Ectodermal cell (in vitro differentiated cells): Measurements from ENCODE around the gene PACSIN3. TPM values are rescaled to one million over a fixed set of nuclear protein-coding genes. Genes with fewer than 3 reads are reported as not detected.

ENCODE experiments used
- H3K27ac ChIP-seq: 2 replicates; pipeline ENCODE4 v1.7.0; 2013; ENCODE audit warnings: mild to moderate bottlenecking, low read depth, low read length; ENCODE audit not compliant: insufficient read depth, poor library complexity, severe bottlenecking
- H3K27me3 ChIP-seq: 2 replicates; pipeline ENCODE4 v1.7.0; 2013; ENCODE audit warnings: mild to moderate bottlenecking, low read length; ENCODE audit not compliant: insufficient read depth, control insufficient read depth, poor library complexity, severe bottlenecking
- H3K36me3 ChIP-seq: one replicate; pipeline ENCODE4 v1.7.0; 2013; ENCODE audit warnings: low read length; ENCODE audit not compliant: control insufficient read depth, insufficient read depth
- H3K4me1 ChIP-seq: one replicate; pipeline ENCODE4 v1.7.0; 2013; ENCODE audit warnings: low read length; ENCODE audit not compliant: control insufficient read depth, insufficient read depth
- H3K4me3 ChIP-seq: 2 replicates; pipeline ENCODE4 v1.7.0; 2013; ENCODE audit warnings: low read depth, low read length, control low read depth; ENCODE audit not compliant: insufficient read depth
- H3K9me3 ChIP-seq: 2 replicates; pipeline ENCODE4 v1.7.0; 2013; ENCODE audit warnings: mild to moderate bottlenecking, low read length, moderate library complexity; ENCODE audit not compliant: control insufficient read depth
- WGBS, 2 experiments: methylation state at CpG; one replicate each; pipeline ENCODE4 v1.1.7; 2013; ENCODE audit warnings: missing lambda C conversion rate in 2 of 2; 5-methylcytosine and 5-hydroxymethylcytosine counted together
- polyA plus RNA-seq, 4 experiments: library from polyadenylated mRNA; stranded (reverse); fragments of 50-300 nt; gene quantifications; one replicate each; pipeline ENCODE4 v1.2.3, GENCODE V29; 2013

Gene PACSIN3
- polyA plus RNA-seq (2013, experiment 1 of 4) = 10.0 TPM
- polyA plus RNA-seq (2013, experiment 2 of 4) = 12.5 TPM
- polyA plus RNA-seq (2013, experiment 3 of 4) = 11.6 TPM
- polyA plus RNA-seq (2013, experiment 4 of 4) = 15.0 TPM

DNA sequence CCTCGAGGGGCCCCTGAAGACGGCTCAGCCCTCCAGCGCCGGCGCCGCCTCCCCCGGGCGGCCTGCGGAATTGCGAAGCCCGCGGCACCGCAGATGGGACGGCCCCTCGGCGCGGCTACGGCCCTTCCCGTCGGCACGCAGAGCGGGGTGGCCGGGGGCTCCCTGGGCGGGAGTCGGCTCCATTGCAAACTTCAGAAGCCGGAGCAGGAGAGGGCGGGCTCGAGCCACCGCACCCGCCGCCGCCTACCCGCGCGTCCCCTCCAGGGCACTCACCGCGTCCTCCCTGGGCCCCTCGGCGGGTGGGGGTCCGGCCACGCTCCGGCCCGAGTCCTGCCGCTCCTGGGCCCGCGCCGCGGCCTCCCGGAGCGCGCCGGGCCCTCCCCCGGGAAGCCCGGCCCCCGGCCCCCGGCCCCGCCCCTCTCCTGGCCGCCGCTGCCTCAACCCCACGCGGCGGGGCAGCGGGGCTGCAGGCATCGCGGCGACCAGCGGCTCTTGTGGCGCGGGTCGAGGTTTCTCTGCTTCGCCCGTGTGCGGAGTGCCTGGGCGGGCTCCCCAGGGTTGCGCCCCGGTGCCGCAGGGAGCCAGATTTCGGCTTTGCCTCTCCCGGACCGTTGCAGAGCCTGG, at the start of gene PACSIN3:
Gene PACSIN3, minus strand, starts transcription at position 359 of the 624 bp plus-strand sequence. CDS start 3,707 bp downstream, outside the sequence.
- H3K27ac ChIP-seq = no peak within 1 kb of the TSS
- no peaks in the 10 kb centered on the region for H3K36me3 ChIP-seq
- 0% methylated on average over 80 of the region's 80 CpGs for WGBS, 2 experiments
- H3K4me1 ChIP-seq = peaks cover 24% of the 10 kb centered on the region
- no peaks in the 10 kb centered on the region for H3K9me3 ChIP-seq
- H3K27me3 ChIP-seq = peaks cover 50% of the 10 kb centered on the region
- peak within 1 kb of the TSS; percentile 50 for H3K4me3 ChIP-seq

DNA sequence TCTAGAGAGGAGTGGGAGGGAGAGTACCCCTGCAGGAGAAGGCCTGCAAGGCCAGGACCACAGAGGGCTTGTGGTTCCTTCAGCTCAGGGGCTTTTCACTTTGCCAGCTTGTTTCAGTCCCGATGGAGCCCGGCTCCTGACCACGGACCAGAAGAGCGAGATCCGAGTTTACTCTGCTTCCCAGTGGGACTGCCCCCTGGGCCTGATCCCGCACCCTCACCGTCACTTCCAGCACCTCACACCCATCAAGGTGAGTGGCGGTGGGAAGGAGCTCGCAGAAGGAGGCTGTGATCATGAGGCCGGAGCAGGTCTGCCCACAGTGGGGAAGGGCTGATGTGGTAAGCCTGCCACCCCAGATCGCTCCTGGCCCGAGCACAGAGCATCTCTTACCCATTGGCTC, 48.9 kb upstream of the PACSIN3 start:
- Histone ChIP-seq H3K27ac (no peak overlapping the region), H3K27me3 (no peaks in the 10 kb centered on the region), H3K4me3 (no peak overlapping the region), H3K36me3 (peaks cover 11% of the 10 kb centered on the region), H3K9me3 (no peaks in the 10 kb centered on the region), H3K4me1 (no peaks in the 10 kb centered on the region)
- 95% methylated on average over 12 of the region's 12 CpGs for WGBS, 2 experiments

DNA sequence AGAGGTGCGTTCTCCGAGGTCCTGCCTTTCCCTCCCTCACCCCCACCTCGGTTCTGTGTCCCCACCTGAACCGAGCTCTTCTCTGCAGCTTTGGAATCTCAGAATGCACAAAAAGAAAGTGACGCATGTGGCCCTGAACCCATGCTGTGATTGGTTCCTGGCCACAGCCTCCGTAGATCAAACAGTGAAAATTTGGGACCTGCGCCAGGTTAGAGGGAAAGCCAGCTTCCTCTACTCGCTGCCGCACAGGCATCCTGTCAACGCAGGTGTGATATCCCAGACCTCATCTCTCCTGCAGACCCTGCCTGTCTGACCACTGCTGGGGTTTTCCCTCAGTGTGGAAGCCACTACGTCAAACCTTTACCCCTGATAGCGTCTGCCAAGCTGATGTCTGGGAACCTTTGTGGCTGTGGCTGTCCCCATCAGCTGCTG, 48.5 kb upstream of the PACSIN3 start:
- no peak overlapping the region for H3K4me3 ChIP-seq

DNA sequence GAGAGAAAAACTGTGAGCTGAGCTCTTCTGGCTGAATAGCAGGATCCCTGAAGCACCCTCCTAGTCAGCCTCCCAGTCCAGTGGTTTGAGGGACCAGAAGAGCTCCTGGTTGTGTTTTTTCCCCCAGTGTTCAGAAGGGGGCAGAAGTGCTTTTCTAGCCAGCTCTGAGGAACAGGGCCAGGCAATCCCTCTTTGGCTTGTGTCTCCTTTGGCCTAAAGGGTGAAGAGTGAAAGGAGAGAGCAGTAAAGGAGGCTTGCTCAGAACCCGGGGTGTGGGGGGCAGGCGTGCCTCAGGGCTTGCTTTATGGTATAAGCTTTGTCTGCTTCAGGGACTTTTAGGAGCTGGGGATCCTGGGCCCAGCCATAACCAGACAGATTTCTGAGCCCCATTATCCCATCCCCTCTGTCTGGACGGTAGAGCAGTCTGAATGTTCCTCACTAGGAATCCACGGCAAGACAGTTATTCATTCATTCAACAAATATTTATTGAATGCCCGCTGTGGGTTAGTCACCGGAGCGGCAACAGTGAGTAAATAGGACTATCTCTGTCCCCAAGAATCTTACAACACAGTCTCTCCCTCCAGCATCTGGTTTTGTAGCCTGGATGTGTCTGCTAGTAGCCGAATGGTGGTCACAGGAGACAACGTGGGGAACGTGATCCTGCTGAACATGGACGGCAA, 47.9 kb upstream of the PACSIN3 start:
- H3K9me3 ChIP-seq = no peaks in the 10 kb centered on the region
- no peak overlapping the region for H3K27ac ChIP-seq
- H3K4me3 ChIP-seq = no peak overlapping the region
- no peaks in the 10 kb centered on the region for H3K4me1 ChIP-seq
- 91% methylated on average over 11 of the region's 11 CpGs for WGBS, 2 experiments
- peaks cover 7% of the 10 kb centered on the region for H3K36me3 ChIP-seq
- no peaks in the 10 kb centered on the region for H3K27me3 ChIP-seq

More for the DNA sequence above, 48.5 kb upstream of the PACSIN3 start:
- 94 to 95% methylated on average over 12 of the region's 12 CpGs for WGBS, 2 experiments
- Histone ChIP-seq H3K27me3 (no peaks in the 10 kb centered on the region), H3K36me3 (peaks cover 11% of the 10 kb centered on the region), H3K27ac (no peak overlapping the region), H3K4me1 (no peaks in the 10 kb centered on the region), H3K9me3 (no peaks in the 10 kb centered on the region)

DNA sequence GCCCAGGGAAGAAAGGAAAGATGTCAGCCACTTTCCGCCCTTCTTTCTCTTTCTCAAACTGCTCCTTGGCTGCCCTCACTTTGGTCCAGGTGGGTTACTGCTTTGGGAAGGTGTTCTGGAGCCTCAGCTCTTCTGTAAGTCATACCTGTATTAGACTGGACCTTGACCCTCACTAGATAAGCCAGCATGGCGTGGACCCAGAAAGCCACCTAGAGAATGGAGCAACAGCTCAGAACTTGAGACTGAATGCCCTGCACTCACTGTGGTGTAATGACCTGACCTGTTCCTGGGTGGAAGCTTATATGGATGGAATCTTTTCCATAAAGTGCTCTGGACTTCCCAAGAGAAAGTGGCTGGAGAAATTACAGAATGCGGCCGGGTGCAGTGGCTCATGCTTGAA, 46.8 kb upstream of the PACSIN3 start:
- Histone ChIP-seq H3K4me1 (no peaks in the 10 kb centered on the region), H3K27ac (no peak overlapping the region), H3K9me3 (no peaks in the 10 kb centered on the region), H3K4me3 (no peak overlapping the region), H3K36me3 (no peaks in the 10 kb centered on the region), H3K27me3 (no peaks in the 10 kb centered on the region)
- WGBS, 2 experiments = 95 to 96% methylated on average over 4 of the region's 4 CpGs

DNA sequence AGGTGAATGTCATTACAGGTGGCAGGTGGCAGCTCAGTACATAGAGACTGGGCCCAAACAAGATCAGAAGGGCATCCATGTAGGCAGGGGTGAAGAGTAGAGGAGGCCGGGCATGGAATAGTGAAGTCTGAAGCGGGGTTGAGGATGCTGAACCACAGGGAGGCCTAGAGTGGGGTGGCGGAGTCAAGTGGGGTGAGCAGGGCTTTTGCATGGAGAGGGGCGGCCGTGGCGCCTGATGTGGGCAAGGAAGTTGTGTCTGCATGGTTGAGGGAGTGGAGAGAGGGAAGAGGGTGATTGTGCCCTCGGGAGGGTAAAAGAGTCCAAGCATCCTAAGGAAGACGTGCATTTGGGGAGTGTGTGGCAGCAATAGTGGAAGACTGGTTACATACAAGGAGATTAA, 42.9 kb upstream of the PACSIN3 start:
- Histone ChIP-seq H3K4me3 (no peak overlapping the region), H3K4me1 (no peaks in the 10 kb centered on the region), H3K36me3 (peaks cover 13% of the 10 kb centered on the region), H3K9me3 (no peaks in the 10 kb centered on the region), H3K27me3 (no peaks in the 10 kb centered on the region), H3K27ac (no peak overlapping the region)
- WGBS, 2 experiments = 94 to 95% methylated on average over 8 of the region's 8 CpGs

DNA sequence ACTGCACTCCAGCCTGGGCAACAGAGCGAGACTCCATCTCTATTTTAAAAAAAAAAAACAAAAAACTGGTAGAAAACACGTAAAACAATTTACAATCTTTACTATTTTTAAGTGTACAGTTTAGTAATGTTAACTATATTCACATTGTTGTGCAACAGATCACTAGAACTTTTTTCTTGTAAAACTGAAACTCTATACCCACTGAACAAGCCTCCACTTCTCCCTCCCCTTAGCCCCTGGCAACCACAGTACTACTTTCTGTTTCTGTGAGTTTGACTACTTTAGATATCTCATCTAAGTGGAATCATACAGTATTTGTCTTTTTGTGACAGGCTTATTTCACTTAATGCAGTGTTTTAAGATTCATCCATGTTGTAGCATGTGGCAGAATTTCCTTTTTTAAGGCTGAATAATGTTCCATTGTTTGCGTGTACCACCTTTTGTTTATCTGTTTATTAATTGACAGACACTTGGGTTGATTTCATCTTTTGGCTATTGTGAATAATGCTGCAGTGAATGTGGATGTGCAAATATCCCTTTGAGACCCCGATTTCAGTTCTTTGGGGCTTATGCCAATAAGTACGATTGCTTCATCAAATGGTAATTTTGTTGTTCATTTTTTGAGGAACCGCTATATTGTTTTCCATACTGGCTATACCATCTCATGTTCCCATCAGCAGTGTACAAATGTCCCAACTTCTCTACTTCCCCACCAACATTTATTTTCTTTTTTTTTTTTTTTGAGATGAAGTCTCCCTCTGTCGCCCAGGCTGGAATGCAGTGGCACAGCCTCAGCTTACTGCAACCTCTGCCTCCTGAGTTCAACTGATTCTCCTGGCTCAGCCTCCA, 39.5 kb upstream of the PACSIN3 start:
- H3K36me3 ChIP-seq = peaks cover 13% of the 10 kb centered on the region
- WGBS, 2 experiments = 95 to 97% methylated on average over 6 of the region's 7 CpGs

DNA sequence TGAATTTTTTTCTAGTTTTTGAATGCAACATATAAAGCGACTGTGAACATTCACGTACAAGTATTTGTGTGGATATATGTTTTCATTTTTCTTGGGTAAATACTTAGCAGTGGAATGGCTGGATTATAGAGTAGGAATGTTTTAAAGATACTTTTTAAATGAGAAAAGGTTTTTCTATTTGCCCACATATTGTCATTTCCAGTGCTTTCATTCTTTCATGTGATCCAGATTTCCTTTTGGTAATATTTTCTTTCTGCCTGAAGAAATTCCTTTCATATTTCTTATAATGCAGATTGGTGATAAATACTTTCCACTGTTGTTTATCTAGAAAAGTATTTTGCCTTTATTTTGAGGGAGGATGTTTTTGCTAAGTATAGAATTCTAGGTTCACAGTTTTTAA, 36.5 kb upstream of the PACSIN3 start:
- Histone ChIP-seq H3K4me1 (no peaks in the 10 kb centered on the region), H3K27me3 (no peaks in the 10 kb centered on the region), H3K27ac (no peak overlapping the region), H3K36me3 (peaks cover 15% of the 10 kb centered on the region), H3K4me3 (no peak overlapping the region), H3K9me3 (no peaks in the 10 kb centered on the region)
- 97 to 98% methylated on average over 2 of the region's 2 CpGs for WGBS, 2 experiments

More for the DNA sequence above, 39.5 kb upstream of the PACSIN3 start:
- Histone ChIP-seq H3K4me1 (no peaks in the 10 kb centered on the region), H3K9me3 (no peaks in the 10 kb centered on the region), H3K27me3 (no peaks in the 10 kb centered on the region), H3K4me3 (no peak overlapping the region), H3K27ac (no peak overlapping the region)

DNA sequence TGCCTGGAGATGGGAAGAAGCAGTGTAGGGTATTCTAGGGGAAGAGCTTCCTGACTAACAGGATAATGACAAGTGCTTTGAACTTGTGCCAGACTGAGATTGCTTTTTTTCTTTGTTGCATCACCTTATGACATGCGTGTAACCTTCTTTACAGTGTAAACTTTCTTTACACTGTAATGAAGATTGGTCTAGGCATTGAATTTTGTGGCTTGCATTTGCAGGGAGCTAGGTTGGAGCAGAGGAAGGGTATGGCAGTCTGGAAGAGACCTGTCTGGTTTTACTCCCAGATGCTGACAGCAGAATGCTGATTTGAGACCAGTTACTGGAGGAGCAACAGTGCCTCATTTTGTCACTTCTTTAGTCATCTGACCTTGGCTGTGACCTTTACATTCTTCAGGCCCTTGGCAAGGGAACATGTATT, 34.2 kb upstream of the PACSIN3 start:
- Histone ChIP-seq H3K4me1 (peaks cover 4% of the 10 kb centered on the region), H3K27me3 (no peaks in the 10 kb centered on the region), H3K27ac (no peak overlapping the region), H3K4me3 (no peak overlapping the region), H3K9me3 (no peaks in the 10 kb centered on the region), H3K36me3 (peaks cover 4% of the 10 kb centered on the region)
- 90% methylated on average over 1 of the region's 1 CpG; no CpG with 5 or more reads in 1 of the 2 experiments for WGBS, 2 experiments
